Activated naive CD8-positive, alpha-beta T cell treated with anti-CD3 and anti-CD28 coated beads, Interleukin-2, amount 50 U/mL, for 16 hours (primary cell): ENCODE data around the gene SP1.

Experiments
- DNase-seq: peaks from one replicate; pipeline ENCODE4 v3.0.0-alpha.2; 2020; ENCODE audit warnings: low read depth, low spot score

SP1 gene

GRCh38 chr12:53450936-53451335 is 71.0 kb downstream of the SP1 start:
- no peak for DNase-seq

- peak; percentile 94 for DNase-seq
These were observed 71.7 kb downstream of the SP1 start, which contains the start of gene PCBP2 for GRCh38 chr12:53451661-53452158. Gene PCBP2 (plus strand): TSS chr12:53452102. CDS start chr12:53454801, 2,699 bp downstream.

DNA sequence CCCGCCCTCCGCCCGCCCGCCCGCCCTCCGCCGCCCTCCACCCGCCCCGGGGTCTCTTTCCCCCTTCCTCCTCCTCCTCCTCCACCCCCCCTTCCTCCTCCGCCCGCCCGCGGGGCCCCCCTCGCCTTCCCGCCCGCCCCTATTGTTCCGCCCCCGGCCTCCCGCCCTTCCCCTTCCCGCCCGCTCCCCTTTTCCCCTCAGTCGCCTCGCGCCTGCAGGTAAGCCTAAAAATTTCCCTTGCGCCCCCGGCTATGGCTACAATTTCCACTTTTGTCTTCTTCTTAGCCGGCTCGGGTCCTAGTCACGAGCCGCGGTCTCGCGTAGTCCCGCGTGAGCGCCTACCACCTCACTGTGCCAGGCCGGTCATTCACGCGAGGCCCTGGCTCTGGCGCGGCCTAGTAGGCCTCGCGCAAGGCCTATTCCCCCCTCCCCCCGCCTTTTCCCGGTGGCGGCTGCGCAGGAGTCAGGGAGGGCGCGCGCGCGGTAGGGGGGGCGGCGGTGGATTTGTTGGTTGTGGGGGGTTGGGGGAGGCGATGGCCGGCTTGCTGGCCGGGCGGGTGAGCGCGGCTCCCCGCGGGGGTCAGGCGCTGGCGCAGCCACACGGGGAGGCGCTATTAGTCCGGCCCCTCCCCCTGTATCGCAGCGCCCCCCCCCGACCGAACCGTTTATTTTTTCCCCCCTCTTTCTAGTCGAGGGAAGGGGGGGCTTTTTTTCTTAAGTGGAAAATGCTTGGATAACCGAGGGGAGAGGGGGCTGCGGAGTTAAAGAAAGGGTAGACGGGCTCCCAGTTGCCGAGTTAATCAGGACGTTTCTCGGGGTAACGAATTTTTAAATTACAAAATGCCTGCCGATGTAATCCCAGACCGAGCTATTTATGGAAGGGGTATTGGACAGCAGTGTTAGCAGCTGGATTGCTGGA is 72.4 kb downstream of the SP1 start:
- peak; percentile 41 for DNase-seq

GRCh38 chr12:53453953-53454640 is 74.1 kb downstream of the SP1 start:
- no peak for DNase-seq

DNA sequence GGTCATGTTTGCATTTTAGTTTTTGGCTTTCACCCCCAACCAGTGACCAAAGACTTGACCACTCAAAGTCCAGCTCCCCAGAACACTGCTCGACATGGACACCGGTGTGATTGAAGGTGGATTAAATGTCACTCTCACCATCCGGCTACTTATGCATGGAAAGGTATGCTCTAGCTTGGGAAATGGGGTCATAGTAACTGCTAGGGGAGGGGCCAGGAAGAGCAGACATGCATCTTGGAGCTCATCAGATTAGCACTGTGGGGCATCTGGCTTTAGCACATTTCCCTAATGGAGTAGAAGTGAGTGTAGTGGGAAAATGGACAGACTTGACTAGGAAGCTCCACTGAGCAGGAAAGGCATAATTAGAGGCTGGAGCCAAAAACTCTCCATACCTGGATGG is 74.7 kb downstream of the SP1 start:
- DNase-seq: no peak

DNA sequence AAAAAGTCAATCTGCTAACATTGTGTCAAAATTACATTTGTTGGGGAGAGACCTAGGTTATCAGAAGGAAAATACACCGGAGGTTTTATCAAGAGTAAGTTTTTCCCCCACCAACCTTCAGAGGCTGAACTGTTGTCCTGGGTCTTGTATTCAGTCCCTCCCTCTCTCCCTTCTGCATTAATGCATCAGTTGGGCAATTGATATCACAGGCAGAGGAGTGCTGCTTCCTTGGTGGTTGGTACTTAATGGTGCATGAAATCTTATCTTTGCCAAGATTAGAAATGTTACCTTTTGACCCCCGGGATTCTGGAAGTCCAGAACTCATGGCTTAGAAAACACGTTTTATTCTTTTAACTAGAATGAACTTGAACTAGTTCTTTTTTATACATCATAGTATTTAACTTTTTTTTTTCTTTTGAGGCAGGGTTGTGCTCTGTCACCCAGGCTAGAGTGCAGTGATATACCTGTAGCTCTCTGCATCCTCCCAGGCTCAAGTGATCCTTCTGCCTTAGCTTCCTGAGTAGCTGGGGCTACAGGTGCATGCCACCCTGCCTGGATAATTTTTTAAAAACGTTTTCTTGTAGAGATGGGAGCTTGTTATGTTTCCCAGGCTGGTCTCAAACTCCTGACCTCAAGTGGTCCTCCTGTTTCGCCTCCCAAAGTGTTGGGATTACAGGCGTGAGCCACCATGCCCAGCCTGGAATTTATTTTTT is 76.8 kb downstream of the SP1 start:
- no peak for DNase-seq

DNA sequence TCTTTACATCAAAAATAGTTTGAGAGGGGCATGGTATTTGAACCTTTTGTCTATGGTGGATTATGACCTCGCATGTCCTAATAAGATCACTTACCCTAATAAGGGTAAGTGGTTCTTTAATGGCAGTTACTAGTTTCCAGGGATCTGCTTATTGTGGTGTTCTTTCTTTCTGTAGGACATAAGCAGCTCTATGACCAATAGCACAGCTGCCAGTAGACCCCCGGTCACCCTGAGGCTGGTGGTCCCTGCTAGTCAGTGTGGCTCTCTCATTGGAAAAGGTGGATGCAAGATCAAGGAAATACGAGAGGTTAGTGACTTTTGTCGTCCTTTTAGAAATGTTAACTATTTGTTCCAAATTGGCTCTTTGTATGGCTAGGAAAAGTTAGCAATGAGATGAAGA is 79.1 kb downstream of the SP1 start:
- no peak for DNase-seq

GRCh38 chr12:53461059-53461458 is 81.1 kb downstream of the SP1 start:
- DNase-seq: no peak

DNA sequence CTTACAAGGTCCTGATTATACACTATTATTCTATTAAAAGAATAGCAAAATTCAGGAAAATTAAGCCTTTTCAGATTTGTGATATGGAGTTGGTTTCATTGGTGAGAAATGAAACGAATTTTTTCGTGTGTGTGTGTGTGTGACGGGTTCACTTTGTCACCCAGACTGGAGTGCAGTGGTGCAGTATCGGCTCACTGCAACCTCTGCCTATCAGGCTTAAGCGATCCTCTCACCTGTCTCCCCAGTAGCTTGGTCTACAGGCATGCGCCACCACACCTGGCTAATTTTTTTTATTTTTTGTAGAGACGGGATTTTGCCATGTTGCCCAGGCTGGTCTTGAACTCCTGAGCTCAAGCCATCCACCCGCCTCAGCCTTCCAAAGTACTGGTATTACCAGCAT is 81.6 kb downstream of the SP1 start:
- DNase-seq: no peak

DNA sequence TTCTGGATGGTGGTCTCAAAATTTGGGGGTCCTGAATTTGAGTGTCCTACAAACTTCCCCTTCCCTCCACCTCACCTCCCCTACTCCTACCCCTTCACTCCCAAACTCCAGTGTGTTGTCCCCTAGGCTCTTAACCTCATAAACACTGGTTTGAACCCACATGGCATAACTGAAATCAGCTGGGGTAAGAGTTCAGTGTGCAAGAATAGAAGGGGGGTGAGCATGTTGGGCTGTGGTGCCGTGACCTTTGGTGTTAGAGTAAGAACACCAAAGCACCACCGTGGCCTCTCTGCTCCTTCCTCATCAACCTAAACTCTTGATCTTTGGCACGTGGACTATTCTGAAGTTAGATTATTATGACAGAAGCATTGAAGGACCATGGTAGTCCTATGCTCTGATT is 83.0 kb downstream of the SP1 start:
- DNase-seq: no peak

DNA sequence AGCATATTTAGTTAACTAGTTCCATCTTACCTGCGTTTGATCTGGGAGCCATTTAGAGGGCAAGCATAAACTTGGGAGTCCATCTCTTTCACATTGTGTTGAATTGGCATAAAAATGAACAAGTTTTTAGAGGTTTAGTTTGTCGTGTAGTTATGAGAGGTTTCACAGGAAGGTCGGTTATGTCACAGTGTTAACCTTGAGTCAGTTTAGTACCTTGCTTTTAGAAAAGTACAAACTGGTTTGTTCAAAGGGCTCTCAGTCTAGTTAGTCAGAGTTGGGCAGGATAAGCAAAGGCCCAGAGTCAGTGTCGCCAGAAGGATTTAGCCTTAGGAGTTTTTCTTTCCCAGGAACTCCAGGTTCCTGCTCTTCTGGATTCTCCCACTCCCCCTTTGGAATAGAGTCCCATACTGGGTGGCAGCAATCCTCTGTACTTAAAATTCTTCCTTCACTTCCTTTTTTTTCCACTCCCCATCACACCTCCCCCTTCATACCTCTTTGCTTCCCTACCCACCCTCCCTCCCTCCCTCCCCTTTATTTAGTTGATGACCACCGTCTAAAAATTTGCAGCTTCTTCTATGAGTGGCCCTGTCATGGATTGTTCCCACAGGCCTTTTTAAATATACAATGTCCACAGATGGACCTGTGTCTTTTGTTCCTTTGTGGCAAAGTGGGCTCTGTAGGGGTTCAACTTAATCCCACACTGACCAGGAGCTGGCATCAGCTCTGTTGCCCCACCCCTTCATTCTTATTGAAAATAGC is 84.0 kb downstream of the SP1 start:
- no peak for DNase-seq

GRCh38 chr12:53464685-53465418 is 84.9 kb downstream of the SP1 start:
- no peak for DNase-seq

DNA sequence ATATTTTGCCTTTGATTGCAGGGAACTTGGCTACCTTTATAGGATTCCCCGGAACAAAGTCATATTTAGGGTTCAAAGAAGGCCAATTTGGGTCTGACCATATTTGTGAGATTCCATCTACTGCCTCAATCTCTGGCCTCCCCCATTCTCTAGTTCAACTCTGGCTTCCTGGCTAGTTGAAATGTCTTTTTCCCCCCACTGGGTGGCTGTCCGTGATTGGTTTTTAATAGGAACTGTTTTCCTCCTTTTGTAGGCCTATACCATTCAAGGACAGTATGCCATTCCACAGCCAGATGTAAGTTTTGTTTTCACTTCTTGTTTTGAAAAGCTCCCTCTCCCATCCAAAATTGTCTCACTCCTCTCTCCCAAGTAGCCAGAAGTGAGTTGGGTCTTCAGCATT is 85.7 kb downstream of the SP1 start:
- no peak for DNase-seq
